ENCODE measurements around the gene DAB2IP.

- TF ChIP-seq CTCF (conservative IDR thresholded peaks at IDR 0.05; ENCODE audit: low read length) (no peak), EZH2phosphoT487 (IDR thresholded peaks at IDR 0.05; ENCODE audit: borderline replicate concordance) (no peak)
Measured at GRCh38 chr9:121771418-121771817, 120.0 kb downstream of the DAB2IP start.
